Peyer's patch (tissue), 4 donors: ENCODE measurements around the gene FARP1.

Source experiments
- CTCF ChIP-seq, 6 experiments: fragments of 450-650 bp in 4 of 6; fragments of 200-600 bp in 2 of 6; sonication (generic) in 1 of 6; IDR thresholded peaks; one replicate each; pipeline ENCODE4 v1.5.1; 2017 to 2019; ENCODE audit warnings: antibody characterized with exemption in 6 of 6, mild to moderate bottlenecking in 3 of 6, moderate library complexity in 1 of 6
- POLR2A ChIP-seq, 2 donors: fragments of 450-650 bp; IDR thresholded peaks; one replicate each; pipeline ENCODE4 v1.5.1; 2017; ENCODE audit warnings: antibody characterized with exemption in 2 of 2, mild to moderate bottlenecking in 2 of 2, moderate library complexity in 2 of 2

DNA sequence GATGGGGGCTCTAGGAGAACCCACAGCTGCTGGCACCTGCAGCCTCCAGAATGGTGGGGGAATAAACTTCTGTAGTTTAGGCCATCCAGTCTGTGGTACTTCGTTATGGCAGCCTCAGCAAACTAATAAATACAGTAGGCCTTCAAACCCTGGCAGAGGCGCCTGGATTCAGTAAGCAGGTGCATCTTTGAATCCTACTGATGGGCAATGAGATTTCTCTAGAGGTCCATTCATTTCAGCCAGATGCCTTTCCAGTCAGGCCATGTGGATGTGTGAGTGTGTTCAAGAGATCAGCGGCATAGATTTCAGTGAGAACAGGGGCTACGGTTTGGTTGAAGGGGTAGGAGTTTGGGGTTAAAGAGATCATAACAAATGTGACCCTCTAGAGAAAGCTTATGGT lies 217.7 kb downstream of the FARP1 start:
- TF ChIP-seq POLR2A (IDR thresholded peaks at IDR 0.05), result no peak
- no peak for TF ChIP-seq CTCF (IDR thresholded peaks at IDR 0.05)
